Rectal smooth muscle tissue (tissue), 1 donor: ENCODE results near the gene DOP1A.

Experiments used
- H3K27ac ChIP-seq: one replicate; pipeline ENCODE4 v1.7.0; 2013; ENCODE audit warnings: low read depth, low read length, inconsistent platforms
- H3K27me3 ChIP-seq: one replicate; pipeline ENCODE4 v1.7.0; 2013; ENCODE audit warnings: low read length; ENCODE audit not compliant: control insufficient read depth, insufficient read depth
- H3K36me3 ChIP-seq: one replicate; pipeline ENCODE4 v1.7.0; 2013; ENCODE audit warnings: low read length; ENCODE audit not compliant: control insufficient read depth, insufficient read depth
- H3K4me1 ChIP-seq: one replicate; pipeline ENCODE4 v1.7.0; 2013; ENCODE audit warnings: low read length; ENCODE audit not compliant: control insufficient read depth, insufficient read depth
- H3K4me3 ChIP-seq: one replicate; pipeline ENCODE4 v1.7.0; 2013; ENCODE audit warnings: low read length
- H3K9ac ChIP-seq: one replicate; pipeline ENCODE4 v1.7.0; 2013; ENCODE audit warnings: low read length

The DOP1A gene

GRCh38 chr6:83067448-83068439 is at the start of gene DOP1A:
Gene DOP1A, plus strand, starts transcription at chr6:83067671. Its CDS starts 29,307 bp downstream, at chr6:83096978.
- Histone ChIP-seq H3K4me3 (peak within 1 kb of the TSS; percentile 98), H3K27ac (peak within 1 kb of the TSS; percentile 79), H3K27me3 (no peaks in the 10 kb centered on the region), H3K36me3 (no peaks in the 10 kb centered on the region), H3K9ac (peak within 1 kb of the TSS; percentile 80), H3K4me1 (peaks cover 8% of the 10 kb centered on the region)

- no peak overlapping the region for H3K27ac ChIP-seq
- no peaks in the 10 kb centered on the region for H3K27me3 ChIP-seq
- no peaks in the 10 kb centered on the region for H3K4me1 ChIP-seq
- no peak overlapping the region for H3K9ac ChIP-seq
- no peaks in the 10 kb centered on the region for H3K36me3 ChIP-seq
- H3K4me3 ChIP-seq = no peak overlapping the region
Observed at GRCh38 chr6:83019741-83020140, 47.7 kb upstream of the DOP1A start.

GRCh38 chr6:83031689-83032088 is 35.8 kb upstream of the DOP1A start:
- peaks cover 8% of the 10 kb centered on the region for H3K36me3 ChIP-seq
- no peak overlapping the region for H3K4me3 ChIP-seq
- no peak overlapping the region for H3K9ac ChIP-seq
- H3K27ac ChIP-seq = no peak overlapping the region
- no peaks in the 10 kb centered on the region for H3K27me3 ChIP-seq
- H3K4me1 ChIP-seq = no peaks in the 10 kb centered on the region

GRCh38 chr6:83038246-83038645 is 29.2 kb upstream of the DOP1A start:
- H3K4me1 ChIP-seq = no peaks in the 10 kb centered on the region
- no peak overlapping the region for H3K4me3 ChIP-seq
- H3K9ac ChIP-seq = no peak overlapping the region
- no peak overlapping the region for H3K27ac ChIP-seq
- no peaks in the 10 kb centered on the region for H3K36me3 ChIP-seq
- H3K27me3 ChIP-seq = no peaks in the 10 kb centered on the region

GRCh38 chr6:83042467-83043053 is 24.9 kb upstream of the DOP1A start:
- H3K36me3 ChIP-seq = no peaks in the 10 kb centered on the region
- no peaks in the 10 kb centered on the region for H3K4me1 ChIP-seq
- no peak overlapping the region for H3K4me3 ChIP-seq
- H3K9ac ChIP-seq = no peak overlapping the region
- H3K27ac ChIP-seq = no peak overlapping the region
- H3K27me3 ChIP-seq = no peaks in the 10 kb centered on the region

- Histone ChIP-seq H3K4me1 (no peaks in the 10 kb centered on the region), H3K36me3 (no peaks in the 10 kb centered on the region), H3K4me3 (no peak overlapping the region), H3K27ac (no peak overlapping the region), H3K9ac (no peak overlapping the region), H3K27me3 (no peaks in the 10 kb centered on the region)
Observed at GRCh38 chr6:83044091-83044768, 23.2 kb upstream of the DOP1A start.

GRCh38 chr6:83047065-83047754 is 20.3 kb upstream of the DOP1A start:
- Histone ChIP-seq H3K27me3 (no peaks in the 10 kb centered on the region), H3K36me3 (no peaks in the 10 kb centered on the region), H3K27ac (no peak overlapping the region), H3K4me3 (no peak overlapping the region), H3K4me1 (no peaks in the 10 kb centered on the region), H3K9ac (no peak overlapping the region)

GRCh38 chr6:83051377-83052172 is 15.9 kb upstream of the DOP1A start:
- Histone ChIP-seq H3K27me3 (no peaks in the 10 kb centered on the region), H3K27ac (no peak overlapping the region), H3K4me1 (no peaks in the 10 kb centered on the region), H3K9ac (no peak overlapping the region), H3K36me3 (no peaks in the 10 kb centered on the region), H3K4me3 (no peak overlapping the region)

GRCh38 chr6:83053678-83054077 is 13.8 kb upstream of the DOP1A start:
- Histone ChIP-seq H3K36me3 (no peaks in the 10 kb centered on the region), H3K27ac (no peak overlapping the region), H3K9ac (no peak overlapping the region), H3K4me3 (no peak overlapping the region), H3K4me1 (no peaks in the 10 kb centered on the region), H3K27me3 (no peaks in the 10 kb centered on the region)

- Histone ChIP-seq H3K36me3 (no peaks in the 10 kb centered on the region), H3K27ac (no peak overlapping the region), H3K27me3 (no peaks in the 10 kb centered on the region), H3K9ac (no peak overlapping the region), H3K4me3 (no peak overlapping the region), H3K4me1 (no peaks in the 10 kb centered on the region)
Observed at GRCh38 chr6:83055366-83055964, 12.0 kb upstream of the DOP1A start.

- no peaks in the 10 kb centered on the region for H3K4me1 ChIP-seq
- H3K36me3 ChIP-seq = no peaks in the 10 kb centered on the region
- no peak overlapping the region for H3K9ac ChIP-seq
- no peaks in the 10 kb centered on the region for H3K27me3 ChIP-seq
- no peak overlapping the region for H3K4me3 ChIP-seq
- no peak overlapping the region for H3K27ac ChIP-seq
Observed at GRCh38 chr6:83057705-83058321, 9.7 kb upstream of the DOP1A start.
